Nephron (organoid): Measurements from ENCODE around the gene UFSP1.
"Not testable (repeated sequence)": the region's sequence is repeated elsewhere in the genome, so short reads cannot be mapped to it uniquely, and the experiment has no call there.

Source experiments
- H3K27ac Mint-ChIP-seq, 3 experiments: 2 replicates each; pipeline ENCODE4 v1.8.0; 2020; ENCODE audit warnings: mixed read lengths in 3 of 3, mild to moderate bottlenecking in 2 of 3, moderate library complexity in 1 of 3
- H3K27me3 Mint-ChIP-seq: 2 replicates; pipeline ENCODE4 v1.8.0; 2021; ENCODE audit warnings: low read depth, mild to moderate bottlenecking, moderate library complexity, mixed read lengths
- H3K36me3 Mint-ChIP-seq: 2 replicates; pipeline ENCODE4 v1.8.0; 2020; ENCODE audit warnings: low read depth, mixed read lengths
- H3K4me1 Mint-ChIP-seq: 2 replicates; pipeline ENCODE4 v1.8.0; 2020; ENCODE audit warnings: mixed read lengths
- H3K4me3 Mint-ChIP-seq, 3 experiments: 2 replicates each; pipeline ENCODE4 v1.8.0; 2020; ENCODE audit warnings: mild to moderate bottlenecking in 3 of 3, mixed read lengths in 3 of 3, moderate library complexity in 2 of 3
- H3K9me3 Mint-ChIP-seq: 2 replicates; pipeline ENCODE4 v1.8.0; 2020; ENCODE audit warnings: mixed read lengths
- TF ChIP-seq, protein P1 (sequence below), 3 experiments: fragments of 200-600 bp; sonication (generic); IDR thresholded peaks; one replicate each; pipeline ENCODE4 v1.5.0; 2021; ENCODE audit warnings: antibody characterized with exemption in 3 of 3; ENCODE audit not compliant: unreplicated experiment in 3 of 3

The UFSP1 gene

DNA sequence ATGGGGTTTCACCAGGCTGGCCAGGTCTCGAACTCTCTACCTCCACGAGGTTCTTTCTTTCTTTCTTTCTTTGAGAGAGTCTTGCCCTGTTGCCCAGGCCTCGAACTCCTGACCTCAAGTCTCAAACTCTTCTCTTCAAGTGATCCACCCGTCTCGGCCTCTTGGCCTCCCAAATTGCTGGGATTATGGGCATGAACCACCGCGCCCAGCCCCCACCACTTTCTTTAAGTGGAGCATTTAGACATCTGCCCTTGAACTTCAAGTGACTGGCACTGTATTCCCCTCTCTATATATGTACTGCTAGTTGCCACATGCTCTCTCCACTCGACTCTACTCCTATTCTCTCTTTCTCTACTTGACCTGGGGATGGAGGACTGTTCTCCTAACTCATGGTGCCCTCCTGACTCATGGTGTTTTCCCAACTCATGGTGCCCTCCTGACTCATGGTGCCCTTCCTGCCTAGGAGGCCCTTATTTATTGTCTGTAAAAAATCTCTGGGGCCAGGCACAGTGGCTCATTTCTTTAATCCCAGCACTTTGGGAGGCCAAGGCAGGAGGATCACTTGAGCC is 25.4 kb upstream of the UFSP1 start:
- Mint-ChIP-seq H3K36me3 (no peaks in the 10 kb centered on the region), H3K27me3 (peaks cover 17% of the 10 kb centered on the region), H3K4me1 (no peaks in the 10 kb centered on the region), H3K4me3 (no peak overlapping the region), H3K27ac (no peak overlapping the region), H3K9me3 (no peaks in the 10 kb centered on the region)
- TF ChIP-seq, protein P1, sequence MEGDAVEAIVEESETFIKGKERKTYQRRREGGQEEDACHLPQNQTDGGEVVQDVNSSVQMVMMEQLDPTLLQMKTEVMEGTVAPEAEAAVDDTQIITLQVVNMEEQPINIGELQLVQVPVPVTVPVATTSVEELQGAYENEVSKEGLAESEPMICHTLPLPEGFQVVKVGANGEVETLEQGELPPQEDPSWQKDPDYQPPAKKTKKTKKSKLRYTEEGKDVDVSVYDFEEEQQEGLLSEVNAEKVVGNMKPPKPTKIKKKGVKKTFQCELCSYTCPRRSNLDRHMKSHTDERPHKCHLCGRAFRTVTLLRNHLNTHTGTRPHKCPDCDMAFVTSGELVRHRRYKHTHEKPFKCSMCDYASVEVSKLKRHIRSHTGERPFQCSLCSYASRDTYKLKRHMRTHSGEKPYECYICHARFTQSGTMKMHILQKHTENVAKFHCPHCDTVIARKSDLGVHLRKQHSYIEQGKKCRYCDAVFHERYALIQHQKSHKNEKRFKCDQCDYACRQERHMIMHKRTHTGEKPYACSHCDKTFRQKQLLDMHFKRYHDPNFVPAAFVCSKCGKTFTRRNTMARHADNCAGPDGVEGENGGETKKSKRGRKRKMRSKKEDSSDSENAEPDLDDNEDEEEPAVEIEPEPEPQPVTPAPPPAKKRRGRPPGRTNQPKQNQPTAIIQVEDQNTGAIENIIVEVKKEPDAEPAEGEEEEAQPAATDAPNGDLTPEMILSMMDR (IDR thresholded peaks at IDR 0.05; ENCODE audit: unreplicated experiment in 3 of 3) = no peak

DNA sequence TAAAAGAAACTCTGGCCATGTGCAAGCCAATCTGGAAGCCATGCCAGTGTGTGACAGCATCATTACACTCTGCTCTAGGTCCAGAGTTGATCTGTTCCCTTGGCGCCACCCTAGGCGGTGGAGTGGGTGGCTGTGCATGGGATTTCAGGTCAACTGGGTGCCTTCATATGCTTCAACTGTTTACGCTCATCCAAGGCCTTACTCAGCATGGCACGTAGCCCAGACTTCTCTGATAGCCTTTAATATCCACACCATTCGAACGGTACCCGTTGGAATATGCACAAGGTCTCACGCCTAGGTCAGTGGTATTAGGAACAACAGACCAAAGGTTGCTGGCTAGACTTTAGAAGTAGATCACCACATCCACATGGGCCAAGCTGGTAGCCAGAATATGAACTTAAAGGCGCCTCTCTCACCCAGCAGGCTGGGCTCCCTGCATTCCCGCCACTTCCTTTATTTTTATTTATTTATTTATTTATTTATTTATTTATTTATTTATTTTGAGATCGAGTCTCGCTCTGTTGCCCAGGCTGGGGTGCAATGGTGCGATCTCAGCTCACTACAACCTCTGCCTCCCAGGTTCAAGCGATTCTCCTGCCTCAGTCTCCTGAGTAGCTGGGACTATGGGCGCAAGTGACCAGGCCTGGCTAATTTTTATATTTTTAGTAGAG is 24.8 kb upstream of the UFSP1 start:
- Mint-ChIP-seq H3K4me1 (no peaks in the 10 kb centered on the region), H3K9me3 (no peaks in the 10 kb centered on the region), H3K27me3 (peaks cover 17% of the 10 kb centered on the region), H3K4me3 (no peak overlapping the region), H3K27ac (no peak overlapping the region), H3K36me3 (no peaks in the 10 kb centered on the region)
- TF ChIP-seq, protein P1 (IDR thresholded peaks at IDR 0.05; ENCODE audit: unreplicated experiment in 3 of 3) = no peak

DNA sequence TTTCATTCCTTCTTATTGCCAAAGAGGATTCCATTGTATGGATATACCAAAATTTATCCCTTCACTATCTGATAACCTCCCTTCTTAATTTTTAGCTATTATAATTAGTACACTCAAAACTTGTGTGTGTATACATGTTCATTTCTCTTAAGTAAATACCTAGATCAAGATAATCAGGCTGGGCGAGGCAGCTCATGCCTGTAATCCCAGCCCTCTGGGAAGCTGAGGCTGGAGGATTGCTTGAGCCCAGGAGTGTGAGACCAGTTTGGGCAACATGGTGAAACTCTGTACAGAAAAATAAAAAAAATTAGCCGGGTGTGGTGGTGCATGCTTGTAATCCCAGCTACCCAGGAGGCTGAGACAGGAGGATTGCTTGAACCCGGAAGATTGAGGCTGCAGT is 22.0 kb upstream of the UFSP1 start:
- Mint-ChIP-seq H3K9me3 (peaks cover 5% of the 10 kb centered on the region), H3K27ac (no peak overlapping the region), H3K4me3 (no peak overlapping the region), H3K36me3 (no peaks in the 10 kb centered on the region), H3K4me1 (no peaks in the 10 kb centered on the region), H3K27me3 (peaks cover 14% of the 10 kb centered on the region)
- TF ChIP-seq, protein P1 (IDR thresholded peaks at IDR 0.05; ENCODE audit: unreplicated experiment in 3 of 3) = no peak

DNA sequence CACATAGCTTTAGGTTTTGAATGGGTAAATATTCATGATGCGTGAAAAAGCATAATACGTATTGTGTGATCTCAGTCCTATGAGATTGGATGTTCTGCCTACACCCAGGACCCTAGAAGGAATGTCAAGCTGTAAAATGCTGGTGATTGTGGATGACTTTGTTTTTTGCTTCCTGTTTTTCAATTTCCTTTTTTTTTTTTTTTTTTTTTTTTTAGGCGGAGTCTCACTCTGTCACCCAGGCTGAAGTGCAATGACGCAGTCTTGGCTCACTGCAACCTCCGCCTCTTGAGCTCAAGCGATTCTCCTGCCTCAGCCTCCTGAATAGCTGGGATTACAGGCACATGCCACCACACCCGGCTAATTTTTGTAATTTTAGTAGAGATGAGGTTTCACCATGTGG is 20.9 kb upstream of the UFSP1 start:
- H3K4me3 Mint-ChIP-seq, H3K4me1 Mint-ChIP-seq, H3K36me3 Mint-ChIP-seq, H3K27ac Mint-ChIP-seq, H3K9me3 Mint-ChIP-seq: not testable (repeated sequence)
- H3K27me3 Mint-ChIP-seq = peaks cover 14% of the 10 kb centered on the region

DNA sequence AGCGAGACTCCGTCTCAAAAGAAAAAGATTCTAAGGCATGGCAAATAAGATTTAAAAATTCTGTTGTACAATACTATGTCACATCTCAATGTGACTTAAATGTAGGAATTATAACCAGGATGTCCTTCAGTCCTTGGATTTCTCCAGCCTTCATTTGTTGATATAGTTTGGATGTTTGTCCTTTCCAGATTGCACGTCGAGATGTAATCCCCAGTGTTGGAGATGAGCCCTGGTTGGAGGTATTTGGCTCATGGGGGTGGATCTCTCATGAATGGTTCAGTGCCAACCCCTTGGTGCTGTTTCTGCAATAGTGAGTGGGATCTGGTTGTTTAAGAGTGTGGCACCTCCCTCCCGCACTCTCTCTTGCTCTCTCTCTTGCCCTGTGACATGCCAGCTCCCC is 19.0 kb upstream of the UFSP1 start:
- Mint-ChIP-seq H3K36me3 (no peaks in the 10 kb centered on the region), H3K4me1 (no peaks in the 10 kb centered on the region), H3K27ac (no peak overlapping the region), H3K9me3 (peaks cover 5% of the 10 kb centered on the region), H3K27me3 (peaks cover 14% of the 10 kb centered on the region), H3K4me3 (no peak overlapping the region)
- TF ChIP-seq, protein P1 (IDR thresholded peaks at IDR 0.05; ENCODE audit: unreplicated experiment in 3 of 3) = no peak

DNA sequence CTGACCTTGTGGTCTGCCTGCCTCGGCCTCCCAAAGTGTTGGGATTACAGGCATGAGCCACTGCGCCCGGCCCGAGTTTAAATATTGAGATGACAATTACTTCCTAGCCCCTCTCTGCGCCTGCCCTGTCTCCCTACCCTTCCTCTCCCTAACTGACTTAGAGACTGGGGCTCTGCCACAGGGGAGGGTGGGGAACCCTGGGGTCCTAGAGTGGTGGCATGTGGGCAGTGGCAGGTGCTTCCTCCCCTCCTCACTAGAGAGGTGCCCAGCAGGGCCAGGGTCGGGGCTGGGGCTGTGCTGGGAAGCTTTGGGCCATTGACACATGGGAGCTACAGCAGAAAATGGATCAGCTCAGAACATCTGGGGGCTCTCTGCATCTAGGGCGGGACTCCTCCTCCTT is 13.1 kb upstream of the UFSP1 start:
- H3K27me3 Mint-ChIP-seq = peaks cover 27% of the 10 kb centered on the region
- no peak overlapping the region for H3K27ac Mint-ChIP-seq
- H3K36me3 Mint-ChIP-seq = no peaks in the 10 kb centered on the region
- H3K9me3 Mint-ChIP-seq = no peaks in the 10 kb centered on the region
- TF ChIP-seq, protein P1 (IDR thresholded peaks at IDR 0.05; ENCODE audit: unreplicated experiment in 3 of 3) = no peak
- H3K4me1 Mint-ChIP-seq = no peaks in the 10 kb centered on the region
- H3K4me3 Mint-ChIP-seq = no peak overlapping the region
